ENCODE data around the gene SKP1.
"Not testable (repeated sequence)": the region's sequence is repeated elsewhere in the genome, so short reads cannot be mapped to it uniquely, and the experiment has no call there.

SKP1 gene

DNA sequence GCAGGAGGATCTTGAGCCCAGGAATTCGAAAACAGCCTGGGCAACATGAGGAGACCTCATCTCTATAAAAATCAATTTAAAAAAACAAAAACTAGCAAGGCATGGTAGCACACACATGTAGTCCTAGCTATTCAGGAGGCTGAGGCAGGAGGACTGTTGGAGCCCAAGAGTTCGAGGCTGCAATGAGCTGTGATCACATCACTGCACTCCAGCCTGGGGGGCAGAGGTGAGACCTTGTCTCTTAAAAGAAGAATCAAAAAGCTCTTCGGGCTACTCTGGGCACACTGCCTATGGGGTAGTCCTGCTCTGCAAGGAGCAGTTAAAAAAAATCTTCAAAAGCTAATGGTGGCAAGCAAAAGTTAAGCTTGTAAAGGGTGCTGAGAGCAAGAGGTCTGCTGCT is 23.5 kb downstream of the SKP1 start:
- DNase-seq (ENCODE audit: low read depth), result no peak
- H3K4me3 ChIP-seq (ENCODE audit: low read depth, low read length), result no peak overlapping the region
- TF ChIP-seq, protein P1, sequence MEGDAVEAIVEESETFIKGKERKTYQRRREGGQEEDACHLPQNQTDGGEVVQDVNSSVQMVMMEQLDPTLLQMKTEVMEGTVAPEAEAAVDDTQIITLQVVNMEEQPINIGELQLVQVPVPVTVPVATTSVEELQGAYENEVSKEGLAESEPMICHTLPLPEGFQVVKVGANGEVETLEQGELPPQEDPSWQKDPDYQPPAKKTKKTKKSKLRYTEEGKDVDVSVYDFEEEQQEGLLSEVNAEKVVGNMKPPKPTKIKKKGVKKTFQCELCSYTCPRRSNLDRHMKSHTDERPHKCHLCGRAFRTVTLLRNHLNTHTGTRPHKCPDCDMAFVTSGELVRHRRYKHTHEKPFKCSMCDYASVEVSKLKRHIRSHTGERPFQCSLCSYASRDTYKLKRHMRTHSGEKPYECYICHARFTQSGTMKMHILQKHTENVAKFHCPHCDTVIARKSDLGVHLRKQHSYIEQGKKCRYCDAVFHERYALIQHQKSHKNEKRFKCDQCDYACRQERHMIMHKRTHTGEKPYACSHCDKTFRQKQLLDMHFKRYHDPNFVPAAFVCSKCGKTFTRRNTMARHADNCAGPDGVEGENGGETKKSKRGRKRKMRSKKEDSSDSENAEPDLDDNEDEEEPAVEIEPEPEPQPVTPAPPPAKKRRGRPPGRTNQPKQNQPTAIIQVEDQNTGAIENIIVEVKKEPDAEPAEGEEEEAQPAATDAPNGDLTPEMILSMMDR (IDR thresholded peaks at IDR 0.05; ENCODE audit: low read depth, low read length, missing control alignments), result no peak
- in situ Hi-C loops (cut with HindIII; ENCODE audit: low sequenced_read_pairs), result no loop called here

DNA sequence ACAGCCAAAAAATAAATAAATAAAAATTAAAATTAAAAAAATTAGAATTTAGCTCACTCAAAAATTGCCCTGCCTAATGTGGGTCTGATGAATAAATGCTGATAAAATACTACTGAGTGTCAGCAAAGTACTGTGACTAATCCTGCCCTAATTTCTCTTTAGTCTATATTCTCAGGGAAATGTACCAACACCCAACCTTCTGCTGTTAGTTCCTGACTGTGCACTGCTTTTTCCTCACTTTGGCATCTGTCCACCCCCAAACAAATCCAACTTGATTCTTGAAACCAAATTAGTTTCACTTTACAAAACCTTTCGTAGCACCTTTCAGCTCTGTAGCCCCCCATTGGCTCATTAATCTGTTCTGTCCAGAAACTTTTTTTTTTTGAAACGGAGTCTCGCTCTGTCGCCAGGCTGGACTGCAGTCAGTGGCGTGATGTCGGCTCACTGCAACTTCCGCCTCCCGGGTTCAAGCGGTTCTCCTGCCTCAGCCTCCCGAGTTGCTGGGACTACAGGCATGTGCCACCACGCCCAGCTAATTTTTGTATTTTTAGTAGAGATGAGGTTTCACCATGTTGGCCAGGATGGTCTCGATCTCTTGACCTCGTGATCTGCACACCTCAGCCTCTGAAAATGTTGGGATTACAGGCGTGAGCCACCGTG is 24.4 kb downstream of the SKP1 start:
- DNase-seq (ENCODE audit: low read depth); in situ Hi-C loops (cut with HindIII; ENCODE audit: low sequenced_read_pairs); H3K4me3 ChIP-seq (ENCODE audit: low read depth, low read length): not testable (repeated sequence)

DNA sequence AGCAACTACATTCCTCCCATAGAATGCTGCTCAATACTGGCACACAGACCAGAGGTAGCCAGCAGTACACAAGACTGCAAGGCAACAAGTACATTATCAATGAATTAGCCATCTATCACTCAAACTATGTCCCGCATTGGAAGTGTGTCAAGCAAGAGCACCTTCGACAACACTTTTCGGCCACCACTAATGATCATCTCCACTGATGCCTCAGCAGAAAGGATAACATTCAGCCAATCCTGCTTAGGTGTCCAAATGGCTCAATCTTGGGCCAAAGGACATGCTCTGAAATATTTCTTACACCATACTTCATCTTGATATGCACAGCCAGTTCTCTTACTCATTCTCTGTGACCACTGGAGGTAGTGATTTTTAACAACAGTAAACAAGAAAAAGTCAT is 25.0 kb downstream of the SKP1 start:
- in situ Hi-C loops (cut with HindIII; ENCODE audit: low sequenced_read_pairs), result no loop called here
- TF ChIP-seq, protein P1 (IDR thresholded peaks at IDR 0.05; ENCODE audit: low read depth, low read length, missing control alignments), result no peak
- no peak overlapping the region for H3K4me3 ChIP-seq (ENCODE audit: low read depth, low read length)
- DNase-seq (ENCODE audit: low read depth), result no peak

DNA sequence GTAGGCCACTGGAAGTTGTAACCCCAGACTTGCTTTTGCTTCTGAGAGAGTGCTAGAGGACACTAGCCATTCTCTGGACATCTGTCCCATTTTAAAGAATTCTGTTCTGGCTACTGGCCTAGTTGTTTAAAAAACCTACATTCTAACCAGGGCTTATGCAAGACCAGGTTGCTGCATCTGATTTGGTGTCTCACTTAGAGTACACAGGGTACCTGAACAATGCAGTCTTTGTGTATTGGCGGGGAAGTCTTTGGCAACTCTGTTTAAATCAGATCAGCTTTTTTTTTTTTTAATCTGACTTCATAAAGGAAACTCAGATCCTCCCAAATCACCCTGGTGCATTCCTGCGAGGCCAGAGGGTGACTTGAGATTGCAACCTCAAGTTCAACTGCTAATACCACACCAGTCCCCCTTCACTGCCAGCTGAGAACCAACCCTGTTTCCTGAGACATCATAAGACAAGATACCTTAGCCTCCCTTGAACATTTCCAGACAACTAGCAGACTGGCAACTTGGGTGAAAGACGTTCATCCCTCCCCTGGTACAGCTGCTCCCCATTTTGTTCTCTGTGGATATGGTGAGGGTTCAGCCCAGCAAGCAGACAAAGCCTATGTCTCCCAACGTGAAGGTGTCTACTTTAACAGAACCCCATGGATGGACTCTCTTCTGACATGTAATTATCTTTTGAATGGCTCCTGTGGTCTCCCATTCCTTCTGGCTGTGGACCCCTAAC is 27.0 kb downstream of the SKP1 start:
- no peak overlapping the region for H3K4me3 ChIP-seq (ENCODE audit: low read depth, low read length)
- in situ Hi-C loops (cut with HindIII; ENCODE audit: low sequenced_read_pairs), result loop anchor here (5.0 kb wide), 2 partner anchors 77 to 102 kb away; no protein-coding TSS in a partner anchor
- TF ChIP-seq, protein P1 (IDR thresholded peaks at IDR 0.05; ENCODE audit: low read depth, low read length, missing control alignments), result no peak
- no peak for DNase-seq (ENCODE audit: low read depth)

DNA sequence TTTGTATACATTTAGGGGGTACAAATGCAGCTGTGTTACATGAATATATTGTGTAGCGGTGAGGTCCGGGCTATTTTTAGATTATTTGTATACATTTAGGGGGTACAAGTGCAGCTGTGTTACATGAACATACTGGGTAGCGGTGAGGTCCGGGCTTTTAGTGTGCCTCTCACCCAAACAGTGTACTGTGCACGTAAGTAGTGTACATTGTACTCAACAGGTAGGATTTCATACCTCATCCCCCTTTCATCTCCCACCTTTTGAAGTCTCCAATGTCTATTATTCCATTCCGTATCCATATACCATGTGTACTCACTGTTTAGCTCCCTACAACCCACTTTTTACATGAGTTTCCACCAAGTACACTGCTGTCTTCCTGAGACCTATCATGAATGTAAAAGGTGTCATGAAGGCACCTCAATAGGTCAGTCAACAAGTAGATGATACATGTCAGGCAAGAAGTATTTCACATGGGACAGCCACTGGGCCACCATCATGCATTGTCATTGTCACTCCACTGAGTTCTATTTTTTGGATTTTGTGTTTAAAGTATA is 27.7 kb downstream of the SKP1 start:
- in situ Hi-C loops (cut with HindIII; ENCODE audit: low sequenced_read_pairs), result loop anchor here (5.0 kb wide), 2 partner anchors 77 to 102 kb away; no protein-coding TSS in a partner anchor
- TF ChIP-seq, protein P1 (IDR thresholded peaks at IDR 0.05; ENCODE audit: low read depth, low read length, missing control alignments), result no peak
- DNase-seq (ENCODE audit: low read depth), result no peak
- no peak overlapping the region for H3K4me3 ChIP-seq (ENCODE audit: low read depth, low read length)

DNA sequence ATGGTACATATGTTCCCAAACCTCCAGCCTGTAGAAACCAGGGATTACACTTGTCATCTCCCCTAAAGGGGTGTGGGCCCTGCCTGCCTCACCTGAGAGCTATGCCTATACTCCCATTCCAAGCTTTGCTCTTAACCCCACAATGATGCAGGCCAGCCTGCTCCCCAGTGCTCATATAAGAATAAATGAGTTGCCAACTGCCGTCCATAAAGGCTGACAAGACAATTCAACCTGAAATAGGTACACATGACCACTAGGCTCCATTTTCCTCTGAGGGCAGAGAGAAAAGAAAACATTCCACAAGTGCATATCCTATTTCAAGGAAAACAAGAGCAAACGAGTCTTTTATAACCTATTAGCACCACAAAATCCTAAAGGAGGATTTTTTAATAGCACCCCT is 28.4 kb downstream of the SKP1 start:
- TF ChIP-seq, protein P1 (IDR thresholded peaks at IDR 0.05; ENCODE audit: low read depth, low read length, missing control alignments), result no peak
- DNase-seq (ENCODE audit: low read depth), result no peak
- H3K4me3 ChIP-seq (ENCODE audit: low read depth, low read length), result no peak overlapping the region
- in situ Hi-C loops (cut with HindIII; ENCODE audit: low sequenced_read_pairs), result loop anchor here (5.0 kb wide), 2 partner anchors 76 to 101 kb away; no protein-coding TSS in a partner anchor

Data from astrocyte of the cerebellum (primary cell).